Stimulated activated CD8-positive, alpha-beta memory T cell treated with anti-CD3 and anti-CD28 coated beads, Interleukin-15, amount 100 ng/mL, for 1 hour (primary cell): ENCODE results near the gene LTF.

Experiments used
- DNase-seq: peaks from one replicate; pipeline ENCODE4 v3.0.0-alpha.2; 2020; ENCODE audit warnings: low read depth

The LTF gene

GRCh38 chr3:46490338-46491084 is 25.8 kb upstream of the LTF start:
- DNase-seq = no peak

GRCh38 chr3:46489875-46490274 is 25.2 kb upstream of the LTF start:
- DNase-seq = no peak

GRCh38 chr3:46489381-46489780 is 24.7 kb upstream of the LTF start:
- DNase-seq = no peak

GRCh38 chr3:46488735-46489361 is 24.1 kb upstream of the LTF start:
- peak; percentile 94 for DNase-seq

- DNase-seq = no peak
Measured at GRCh38 chr3:46485779-46486175, 21.1 kb upstream of the LTF start.

- no peak for DNase-seq
Measured at GRCh38 chr3:46484911-46485778, 20.4 kb upstream of the LTF start.

- DNase-seq = no peak
Measured at GRCh38 chr3:46484388-46484787, 19.7 kb upstream of the LTF start.

GRCh38 chr3:46483825-46484224 is 19.1 kb upstream of the LTF start:
- DNase-seq = no peak

GRCh38 chr3:46482632-46483350 is 18.1 kb upstream of the LTF start:
- no peak for DNase-seq

- no peak for DNase-seq
Measured at GRCh38 chr3:46481636-46482035, 16.9 kb upstream of the LTF start.

GRCh38 chr3:46480491-46481195 is 15.9 kb upstream of the LTF start:
- DNase-seq = no peak

- no peak for DNase-seq
Measured at GRCh38 chr3:46479696-46480095, 15.0 kb upstream of the LTF start.

- no peak for DNase-seq
Measured at GRCh38 chr3:46479021-46479420, 14.3 kb upstream of the LTF start.

- no peak for DNase-seq
Measured at GRCh38 chr3:46478341-46478740, 13.6 kb upstream of the LTF start.

GRCh38 chr3:46477756-46478155 is 13.1 kb upstream of the LTF start:
- no peak for DNase-seq

- DNase-seq = no peak
Measured at GRCh38 chr3:46477145-46477544, 12.4 kb upstream of the LTF start.

- no peak for DNase-seq
Measured at GRCh38 chr3:46472736-46473135, 8.0 kb upstream of the LTF start.

GRCh38 chr3:46471371-46471914 is 6.7 kb upstream of the LTF start:
- no peak for DNase-seq

GRCh38 chr3:46470831-46471230 is 6.1 kb upstream of the LTF start:
- DNase-seq = no peak

GRCh38 chr3:46469680-46470357 is 5.1 kb upstream of the LTF start:
- DNase-seq = no peak
